Ovary (tissue), 3 donors: ENCODE results near the gene MAP7D3.

Experiments used
- CTCF ChIP-seq, 3 donors: fragments of 450-650 bp in 2 of 3; fragments of 200-600 bp in 1 of 3; IDR thresholded peaks; one replicate each; pipeline versions ENCODE4 v1.5.1 to v1.8.0; 2016 to 2022; ENCODE audit warnings: antibody characterized with exemption in 3 of 3, mild to moderate bottlenecking in 1 of 3
- EP300 ChIP-seq: sonication (generic); formaldehyde crosslinking; IDR thresholded peaks from one replicate; pipeline ENCODE4 v1.6.1; 2017; ENCODE audit warnings: antibody characterized with exemption
- POLR2A ChIP-seq: fragments of 450-650 bp; IDR thresholded peaks from one replicate; pipeline ENCODE4 v1.6.1; 2017; ENCODE audit warnings: antibody characterized with exemption, mild to moderate bottlenecking, moderate library complexity
- donor health status: DM: no; HTN: no; CAD: no.

- TF ChIP-seq POLR2A (no peak), CTCF (IDR thresholded peaks at IDR 0.05) (no peak), EP300 (no peak)
Observed at GRCh38 chrX:136261321-136261720, 10.1 kb upstream of the MAP7D3 start.
